ENCODE results near the gene SLC40A1.

The SLC40A1 gene

DNA sequence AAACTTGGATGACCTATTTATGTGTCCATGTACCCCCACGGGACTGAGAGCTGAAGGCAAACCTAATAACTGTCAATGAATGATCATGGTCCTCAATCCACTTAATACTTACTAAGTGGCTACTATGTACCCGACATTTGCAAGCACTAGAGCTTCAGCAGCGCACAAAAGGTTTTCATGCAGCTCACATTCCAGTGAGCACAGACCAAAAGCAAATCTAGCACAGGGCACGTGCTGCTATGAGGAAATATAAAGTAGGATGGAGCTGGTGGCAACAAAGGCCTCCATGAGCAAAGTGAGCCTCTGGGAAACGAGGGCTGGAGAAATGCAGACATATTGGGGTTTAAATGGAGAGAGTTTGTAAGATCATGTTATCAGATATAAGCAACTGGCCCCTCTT is 3.5 kb downstream of the SLC40A1 start:
- TF ChIP-seq TAF1 (IDR thresholded peaks at IDR 0.05; ENCODE audit: borderline replicate concordance, insufficient read depth, low read length), result no peak
- no peak for TF ChIP-seq SIN3A (IDR thresholded peaks at IDR 0.05; ENCODE audit: borderline replicate concordance, insufficient read depth, low read length)
- TF ChIP-seq FOXP2 (optimal IDR thresholded peaks at IDR 0.05; ENCODE audit: borderline replicate concordance, extremely low read depth, extremely low read length, insufficient read depth), result no peak
- TF ChIP-seq, protein P1, sequence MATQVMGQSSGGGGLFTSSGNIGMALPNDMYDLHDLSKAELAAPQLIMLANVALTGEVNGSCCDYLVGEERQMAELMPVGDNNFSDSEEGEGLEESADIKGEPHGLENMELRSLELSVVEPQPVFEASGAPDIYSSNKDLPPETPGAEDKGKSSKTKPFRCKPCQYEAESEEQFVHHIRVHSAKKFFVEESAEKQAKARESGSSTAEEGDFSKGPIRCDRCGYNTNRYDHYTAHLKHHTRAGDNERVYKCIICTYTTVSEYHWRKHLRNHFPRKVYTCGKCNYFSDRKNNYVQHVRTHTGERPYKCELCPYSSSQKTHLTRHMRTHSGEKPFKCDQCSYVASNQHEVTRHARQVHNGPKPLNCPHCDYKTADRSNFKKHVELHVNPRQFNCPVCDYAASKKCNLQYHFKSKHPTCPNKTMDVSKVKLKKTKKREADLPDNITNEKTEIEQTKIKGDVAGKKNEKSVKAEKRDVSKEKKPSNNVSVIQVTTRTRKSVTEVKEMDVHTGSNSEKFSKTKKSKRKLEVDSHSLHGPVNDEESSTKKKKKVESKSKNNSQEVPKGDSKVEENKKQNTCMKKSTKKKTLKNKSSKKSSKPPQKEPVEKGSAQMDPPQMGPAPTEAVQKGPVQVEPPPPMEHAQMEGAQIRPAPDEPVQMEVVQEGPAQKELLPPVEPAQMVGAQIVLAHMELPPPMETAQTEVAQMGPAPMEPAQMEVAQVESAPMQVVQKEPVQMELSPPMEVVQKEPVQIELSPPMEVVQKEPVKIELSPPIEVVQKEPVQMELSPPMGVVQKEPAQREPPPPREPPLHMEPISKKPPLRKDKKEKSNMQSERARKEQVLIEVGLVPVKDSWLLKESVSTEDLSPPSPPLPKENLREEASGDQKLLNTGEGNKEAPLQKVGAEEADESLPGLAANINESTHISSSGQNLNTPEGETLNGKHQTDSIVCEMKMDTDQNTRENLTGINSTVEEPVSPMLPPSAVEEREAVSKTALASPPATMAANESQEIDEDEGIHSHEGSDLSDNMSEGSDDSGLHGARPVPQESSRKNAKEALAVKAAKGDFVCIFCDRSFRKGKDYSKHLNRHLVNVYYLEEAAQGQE (IDR thresholded peaks at IDR 0.05; ENCODE audit: insufficient read depth in 1 of 2, low read depth in 2 of 2, low read length in 2 of 2), result no peak
- no peak for TF ChIP-seq POLR2AphosphoS5 (IDR thresholded peaks at IDR 0.05; ENCODE audit: low read depth, low read length)

DNA sequence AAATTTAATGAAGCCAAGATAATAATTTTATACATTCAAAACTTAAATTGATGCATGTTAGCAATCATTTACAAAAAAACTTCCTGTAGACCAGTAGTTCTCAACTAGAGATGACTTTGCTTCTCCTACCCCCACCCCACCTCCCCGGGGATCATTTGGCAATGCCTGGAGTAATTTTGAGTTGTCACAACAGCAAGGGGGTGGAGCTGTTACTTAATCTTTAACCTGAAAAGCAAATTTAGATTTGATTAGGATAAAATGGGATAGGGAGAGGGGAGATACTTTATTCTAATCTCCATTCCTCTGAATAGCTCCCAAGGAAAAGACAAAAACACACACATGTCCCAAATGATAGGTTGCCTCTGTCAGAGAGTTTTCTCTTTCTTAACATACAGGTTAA is 4.2 kb downstream of the SLC40A1 start:
- TF ChIP-seq TAF1 (IDR thresholded peaks at IDR 0.05; ENCODE audit: borderline replicate concordance, insufficient read depth, low read length), result no peak
- TF ChIP-seq FOXP2 (optimal IDR thresholded peaks at IDR 0.05; ENCODE audit: borderline replicate concordance, extremely low read depth, extremely low read length, insufficient read depth), result no peak
- TF ChIP-seq, protein P1 (IDR thresholded peaks at IDR 0.05; ENCODE audit: insufficient read depth in 1 of 2, low read depth in 2 of 2, low read length in 2 of 2), result no peak
- no peak for TF ChIP-seq SIN3A (IDR thresholded peaks at IDR 0.05; ENCODE audit: borderline replicate concordance, insufficient read depth, low read length)
- no peak for TF ChIP-seq POLR2AphosphoS5 (IDR thresholded peaks at IDR 0.05; ENCODE audit: low read depth, low read length)

DNA sequence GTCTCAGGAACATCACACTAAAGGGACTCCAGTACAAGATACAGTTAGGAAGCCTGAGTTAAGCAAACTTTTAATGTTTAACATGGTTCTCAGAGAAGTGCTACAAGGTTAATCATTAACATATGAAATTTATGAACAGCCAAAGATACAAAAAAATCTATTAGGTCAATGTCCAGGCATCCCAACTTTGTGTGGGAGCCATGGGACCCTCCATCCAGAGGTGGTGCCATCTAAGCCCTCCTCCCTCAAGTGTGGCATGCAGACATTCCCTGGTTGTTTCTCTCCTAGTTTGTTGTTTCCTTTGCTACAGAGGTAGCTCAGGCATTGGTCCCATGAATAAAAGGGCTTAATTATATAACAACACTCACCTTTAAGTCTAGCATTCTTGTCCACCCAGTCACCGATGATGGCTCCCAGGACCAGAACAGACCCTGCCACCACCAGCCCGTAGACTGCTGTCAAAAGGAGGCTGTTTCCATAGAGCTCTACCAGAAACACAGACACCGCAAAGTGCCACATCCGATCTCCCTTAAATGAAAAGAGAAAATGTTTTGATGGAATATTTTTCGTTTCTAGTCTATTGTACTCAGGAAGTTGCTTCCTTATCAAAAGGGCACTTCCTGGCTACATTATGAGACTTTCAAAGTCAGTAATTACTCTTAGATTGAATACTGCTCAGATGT is 5.7 kb downstream of the SLC40A1 start:
- TF ChIP-seq, protein P1 (IDR thresholded peaks at IDR 0.05; ENCODE audit: insufficient read depth in 1 of 2, low read depth in 2 of 2, low read length in 2 of 2), result no peak
- TF ChIP-seq FOXP2 (optimal IDR thresholded peaks at IDR 0.05; ENCODE audit: borderline replicate concordance, extremely low read depth, extremely low read length, insufficient read depth), result no peak
- no peak for TF ChIP-seq TAF1 (IDR thresholded peaks at IDR 0.05; ENCODE audit: borderline replicate concordance, insufficient read depth, low read length)
- TF ChIP-seq SIN3A (IDR thresholded peaks at IDR 0.05; ENCODE audit: borderline replicate concordance, insufficient read depth, low read length), result no peak
- TF ChIP-seq POLR2AphosphoS5 (IDR thresholded peaks at IDR 0.05; ENCODE audit: low read depth, low read length), result no peak

DNA sequence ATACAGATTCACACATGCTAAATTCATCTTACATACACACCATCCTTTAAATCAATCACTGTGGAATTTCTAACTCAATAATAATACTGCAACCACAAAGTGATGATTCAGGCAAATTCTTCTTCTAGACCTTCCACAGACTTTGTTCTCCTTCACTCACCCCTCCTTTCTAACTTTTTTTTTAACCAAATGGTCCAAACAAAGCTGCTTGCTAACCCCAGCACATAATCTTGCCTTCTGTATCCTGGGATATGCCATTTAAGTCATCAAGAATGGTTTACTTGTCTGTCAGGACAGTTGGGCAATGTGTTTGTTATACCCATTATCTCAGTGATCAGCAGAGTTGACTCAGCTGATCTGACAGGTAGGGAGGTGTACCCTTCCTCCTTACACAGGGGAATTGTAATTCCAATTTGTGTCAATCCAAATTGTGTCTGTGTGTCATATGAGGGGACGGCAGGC is 10.0 kb downstream of the SLC40A1 start:
- TF ChIP-seq FOXP2 (optimal IDR thresholded peaks at IDR 0.05; ENCODE audit: borderline replicate concordance, extremely low read depth, extremely low read length, insufficient read depth), result no peak
- TF ChIP-seq POLR2AphosphoS5 (IDR thresholded peaks at IDR 0.05; ENCODE audit: low read depth, low read length), result no peak
- TF ChIP-seq SIN3A (IDR thresholded peaks at IDR 0.05; ENCODE audit: borderline replicate concordance, insufficient read depth, low read length), result no peak
- TF ChIP-seq, protein P1 (IDR thresholded peaks at IDR 0.05; ENCODE audit: insufficient read depth in 1 of 2, low read depth in 2 of 2, low read length in 2 of 2), result no peak
- TF ChIP-seq TAF1 (IDR thresholded peaks at IDR 0.05; ENCODE audit: borderline replicate concordance, insufficient read depth, low read length), result no peak
